Stimulated activated CD4-positive, alpha-beta T cell treated with anti-CD3 and anti-CD28 coated beads, Interleukin-4, amount 100 ng/mL, for 4 hours (primary cell): Measurements from ENCODE around the gene DLEC1.
"Not testable (repeated sequence)": the region's sequence is repeated elsewhere in the genome, so short reads cannot be mapped to it uniquely, and the experiment has no call there.

Experiments used
- DNase-seq, 2 experiments: peaks; one replicate each; pipeline ENCODE4 v3.0.0-alpha.2; 2020

Gene DLEC1

DNA sequence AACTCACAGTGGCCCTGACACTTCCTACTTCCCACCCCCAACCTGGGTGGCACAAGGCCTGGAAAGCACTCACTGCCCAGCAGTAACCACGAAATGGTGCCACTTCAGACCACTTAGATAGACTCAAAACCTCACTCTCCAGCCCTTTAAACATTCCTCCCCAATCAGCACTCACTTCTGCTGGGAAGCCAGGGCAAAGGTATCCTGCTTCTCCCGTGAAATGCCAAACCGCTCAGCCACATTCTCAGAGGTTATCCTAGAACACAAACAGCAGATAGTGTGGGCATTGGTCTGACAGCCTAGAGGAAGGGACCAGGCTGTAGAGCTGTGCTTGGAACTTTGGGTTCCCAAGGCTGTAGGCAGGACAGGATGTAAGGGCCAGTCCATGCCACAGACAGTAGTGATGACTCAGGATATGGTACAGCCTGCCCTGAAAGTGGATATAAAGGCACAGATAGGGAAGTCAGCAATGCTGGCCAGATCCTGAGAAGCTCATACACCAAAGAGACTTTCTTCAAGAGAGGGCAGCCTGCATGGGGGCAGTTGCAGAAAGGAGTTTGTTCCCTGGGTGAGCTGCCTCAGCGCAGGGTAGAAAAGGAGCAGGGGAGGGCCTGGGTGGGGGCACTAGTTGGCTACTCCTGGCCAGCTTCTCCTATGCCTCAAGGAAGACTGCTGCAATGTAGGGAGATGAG is 88.7 kb downstream of the DLEC1 start:
- no peak for DNase-seq

DNA sequence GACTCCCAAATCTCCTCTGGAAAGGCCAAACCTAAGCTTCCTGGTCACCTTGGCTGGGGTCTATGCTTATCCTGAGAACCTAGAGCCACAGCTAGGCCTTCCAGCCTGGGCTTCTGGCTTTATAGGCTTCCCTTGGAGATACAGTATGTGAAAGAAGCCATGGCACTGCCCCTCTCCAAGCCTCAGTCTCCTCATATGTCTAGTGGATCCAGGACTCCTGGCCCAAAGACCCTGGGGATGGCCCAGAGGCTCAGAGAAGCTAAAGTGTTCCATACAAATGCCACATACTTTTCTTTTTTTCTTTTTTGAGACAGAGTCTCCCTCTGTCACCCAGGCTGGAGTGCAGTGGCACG is 89.3 kb downstream of the DLEC1 start:
- DNase-seq, result no peak

DNA sequence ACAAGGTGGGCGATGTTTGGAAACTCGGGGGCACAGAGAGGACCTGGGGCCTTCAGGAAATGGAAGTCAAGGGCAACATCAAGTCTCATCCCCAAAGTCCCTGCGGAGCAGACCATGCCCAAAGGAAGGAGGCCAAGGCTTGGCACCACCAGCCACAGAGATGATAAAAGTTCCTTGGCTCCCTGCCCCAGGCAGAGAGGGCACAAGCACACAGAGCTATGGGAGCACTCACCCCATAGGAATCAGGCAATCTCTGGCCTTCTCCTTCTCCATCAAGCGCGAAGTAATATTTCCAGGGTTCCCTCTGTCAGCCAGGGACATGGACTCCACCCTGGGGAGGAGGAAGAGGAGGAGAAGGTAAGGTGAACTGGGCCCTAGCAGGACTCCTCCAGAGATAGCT is 90.0 kb downstream of the DLEC1 start:
- DNase-seq, result no peak

DNA sequence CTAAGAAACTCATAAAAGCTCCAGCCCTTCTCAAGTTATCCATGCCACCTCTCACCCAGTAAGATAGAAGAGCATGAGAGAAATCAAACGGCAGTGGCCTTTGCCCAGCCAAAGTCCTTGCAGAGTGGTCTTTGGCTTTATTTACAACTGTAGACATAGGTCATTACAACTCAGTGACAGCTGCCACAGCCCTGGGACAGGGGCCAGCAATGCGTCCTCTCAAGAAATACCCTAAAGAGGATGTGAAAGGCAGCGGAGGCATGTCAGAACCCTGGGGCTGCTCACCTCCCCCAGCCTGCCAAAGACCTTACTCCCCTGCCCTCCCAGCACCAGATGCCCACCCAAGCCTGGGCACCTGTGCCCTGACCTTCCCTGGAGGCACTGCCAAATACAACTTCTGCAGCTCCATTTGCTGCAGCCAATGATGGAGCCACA is 91.6 kb downstream of the DLEC1 start:
- no peak for DNase-seq

DNA sequence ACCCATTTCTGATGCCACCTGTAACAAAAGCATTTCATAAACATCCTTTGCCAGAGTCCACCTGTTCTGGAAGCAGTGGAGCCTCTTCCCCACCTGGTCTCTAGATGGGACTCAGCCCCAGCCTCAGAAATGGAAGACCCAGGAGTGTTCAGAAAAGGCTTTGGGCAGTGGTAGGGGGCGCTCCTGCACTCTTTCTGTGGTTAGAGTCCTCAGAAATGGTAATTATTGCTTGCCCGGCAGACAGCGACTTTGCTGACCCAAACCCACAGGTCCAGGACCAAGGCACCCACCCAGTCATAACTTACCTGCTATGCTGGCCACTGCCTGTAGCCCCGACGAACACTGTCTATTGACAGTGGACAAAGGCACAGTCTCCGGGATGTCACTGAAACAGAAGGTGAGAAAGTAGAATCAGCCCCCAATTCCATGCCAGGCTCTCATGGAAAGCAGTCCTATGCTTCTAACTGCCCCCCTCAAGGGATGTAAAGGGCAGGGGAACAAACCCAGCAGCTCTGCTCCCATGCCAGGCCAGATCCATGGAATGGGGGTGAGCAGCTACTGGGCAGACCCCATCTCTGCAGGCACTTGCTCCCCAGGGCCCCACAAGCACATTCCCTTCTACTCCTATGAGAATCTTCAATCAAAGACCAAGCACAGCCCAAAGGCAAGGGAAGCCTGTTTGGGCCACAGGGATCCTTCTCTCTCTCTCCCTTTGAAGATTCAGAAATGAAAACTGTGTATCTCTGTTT is 92.8 kb downstream of the DLEC1 start:
- peak in 1 of 2 experiments; percentile 19 for DNase-seq

DNA sequence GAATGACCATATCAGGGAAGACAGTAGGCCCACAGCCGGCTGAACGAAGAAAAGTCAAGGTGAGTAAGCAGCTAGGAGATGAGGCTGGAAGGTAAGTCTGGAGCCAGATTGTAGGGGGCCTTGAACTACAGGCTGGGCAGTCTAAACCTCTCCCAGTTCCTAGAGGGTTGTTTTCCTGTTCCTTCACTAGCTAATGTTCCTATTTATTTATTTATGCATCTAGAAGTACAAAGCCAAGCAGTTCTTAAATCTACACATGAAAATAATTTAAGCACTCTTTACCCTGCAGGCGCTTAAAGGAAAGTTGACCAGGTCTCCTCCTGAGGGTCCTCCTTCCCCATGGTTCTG is 94.2 kb downstream of the DLEC1 start:
- no peak for DNase-seq

DNA sequence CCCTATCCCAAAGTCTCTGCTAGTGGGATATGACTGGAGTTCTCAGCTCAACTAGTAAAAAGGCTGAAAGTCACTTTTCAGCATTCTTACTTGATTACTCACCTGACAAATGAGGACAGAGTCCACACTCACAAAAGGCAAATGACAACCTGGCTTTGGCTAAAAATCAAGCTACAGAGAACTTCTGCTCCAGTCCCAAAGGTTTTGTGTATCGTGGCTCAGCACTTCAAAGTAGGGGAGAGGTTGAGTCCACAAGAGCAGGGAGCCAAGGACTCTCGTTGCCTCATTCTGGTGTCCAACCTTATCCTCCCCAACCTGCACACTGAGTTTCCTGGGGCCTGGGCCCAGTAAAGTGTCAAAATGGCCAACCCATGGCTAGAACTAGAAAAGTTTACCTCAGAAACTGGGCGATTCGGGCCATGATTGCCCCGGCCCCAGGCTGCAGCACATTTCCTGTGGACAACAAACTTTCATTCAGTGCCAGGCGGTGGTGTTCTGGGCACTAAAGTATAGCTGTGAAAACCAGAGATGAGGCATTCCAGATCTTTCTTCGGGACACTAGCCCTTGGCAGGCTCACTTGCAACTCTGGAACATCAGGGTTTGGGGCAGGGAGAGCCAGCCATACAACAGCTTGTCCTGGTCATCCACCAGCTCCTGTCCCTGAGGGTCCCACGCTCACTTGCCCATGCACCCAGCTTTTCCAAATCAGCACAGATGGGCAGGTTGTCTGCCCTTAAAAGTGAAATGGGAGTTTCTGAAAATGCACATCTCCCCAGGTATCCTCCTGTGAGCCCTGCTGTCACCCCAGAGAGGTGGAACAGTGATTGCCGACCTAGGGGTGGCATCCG is 94.8 kb downstream of the DLEC1 start:
- no peak for DNase-seq

DNA sequence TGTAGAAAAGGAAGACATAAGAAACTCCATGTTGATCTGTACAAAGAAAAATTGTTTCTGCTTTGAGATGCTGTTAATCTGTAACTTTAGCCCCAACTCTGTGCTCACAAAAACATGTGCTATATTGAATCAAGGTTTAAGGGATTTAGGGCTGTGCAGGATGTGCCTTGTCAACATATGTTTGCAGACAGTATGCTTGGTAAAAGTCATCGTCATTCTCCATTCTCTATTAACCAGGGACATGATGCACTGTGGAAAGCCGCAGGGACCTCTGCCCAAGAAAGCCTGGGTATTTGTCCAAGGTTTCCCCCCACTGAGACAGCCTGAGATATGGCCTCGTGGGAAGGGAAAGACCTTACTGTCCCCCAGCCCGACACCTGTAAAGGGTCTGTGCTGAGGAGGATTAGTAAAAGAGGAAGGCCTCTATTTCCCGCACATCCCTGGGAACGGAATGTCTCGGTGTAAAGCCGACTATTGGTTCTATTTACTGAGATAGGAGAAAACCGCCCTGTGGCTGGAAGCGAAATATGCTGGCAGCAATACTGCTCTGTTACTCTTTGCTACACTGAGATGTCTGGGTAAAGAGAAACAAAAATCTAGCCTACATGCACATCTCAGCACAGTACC is 95.6 kb downstream of the DLEC1 start:
- not testable (repeated sequence) for DNase-seq

DNA sequence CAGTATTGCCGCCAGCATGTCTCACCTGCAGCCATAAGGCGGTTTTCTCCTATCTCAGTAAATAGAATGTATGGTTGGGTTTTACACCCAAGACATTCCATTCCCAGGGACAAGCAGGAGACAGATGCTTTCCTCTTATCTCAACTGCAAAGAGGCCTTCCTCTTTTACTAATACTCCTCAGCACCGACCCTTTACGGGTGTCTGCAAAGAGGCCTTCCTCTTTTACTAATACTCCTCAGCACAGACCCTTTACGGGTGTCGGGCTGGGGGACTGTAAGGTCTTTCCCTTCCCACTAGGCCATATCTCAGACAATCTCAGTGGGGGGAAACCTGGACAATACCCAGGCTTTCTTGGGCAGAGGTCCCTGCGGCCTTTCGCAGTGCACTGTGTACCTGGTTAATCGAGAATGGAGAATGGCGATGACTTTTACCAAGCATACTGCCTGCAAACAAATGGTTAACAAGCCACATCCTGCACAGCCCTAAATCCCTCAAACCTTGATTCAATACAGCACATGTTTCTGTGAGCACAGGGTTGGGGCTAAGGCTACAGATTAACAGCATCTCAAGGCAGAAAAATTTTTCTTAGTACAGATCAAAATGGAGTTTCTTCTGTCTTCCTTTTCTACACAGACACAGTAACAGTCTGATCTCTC is 96.7 kb downstream of the DLEC1 start:
- not testable (repeated sequence) for DNase-seq

DNA sequence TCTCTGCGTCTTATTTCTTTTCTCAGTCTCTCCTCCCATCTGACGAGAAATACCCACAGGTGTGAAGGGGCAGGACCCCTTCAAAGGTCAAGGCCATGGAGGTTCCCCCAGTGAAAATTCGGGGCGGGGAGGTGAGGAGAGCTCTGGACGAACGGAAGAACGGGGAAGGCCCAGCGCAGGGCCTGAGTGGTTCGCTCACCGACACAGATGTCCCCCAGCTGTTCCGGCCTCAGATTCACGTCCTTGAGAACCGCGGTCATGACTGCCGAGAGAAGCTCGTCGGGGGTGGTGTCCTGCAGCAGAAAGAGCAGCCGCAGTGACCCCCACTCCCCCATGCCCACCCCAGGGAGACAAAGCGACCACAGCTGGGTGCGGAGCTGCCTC is 97.4 kb downstream of the DLEC1 start:
- DNase-seq, result no peak

DNA sequence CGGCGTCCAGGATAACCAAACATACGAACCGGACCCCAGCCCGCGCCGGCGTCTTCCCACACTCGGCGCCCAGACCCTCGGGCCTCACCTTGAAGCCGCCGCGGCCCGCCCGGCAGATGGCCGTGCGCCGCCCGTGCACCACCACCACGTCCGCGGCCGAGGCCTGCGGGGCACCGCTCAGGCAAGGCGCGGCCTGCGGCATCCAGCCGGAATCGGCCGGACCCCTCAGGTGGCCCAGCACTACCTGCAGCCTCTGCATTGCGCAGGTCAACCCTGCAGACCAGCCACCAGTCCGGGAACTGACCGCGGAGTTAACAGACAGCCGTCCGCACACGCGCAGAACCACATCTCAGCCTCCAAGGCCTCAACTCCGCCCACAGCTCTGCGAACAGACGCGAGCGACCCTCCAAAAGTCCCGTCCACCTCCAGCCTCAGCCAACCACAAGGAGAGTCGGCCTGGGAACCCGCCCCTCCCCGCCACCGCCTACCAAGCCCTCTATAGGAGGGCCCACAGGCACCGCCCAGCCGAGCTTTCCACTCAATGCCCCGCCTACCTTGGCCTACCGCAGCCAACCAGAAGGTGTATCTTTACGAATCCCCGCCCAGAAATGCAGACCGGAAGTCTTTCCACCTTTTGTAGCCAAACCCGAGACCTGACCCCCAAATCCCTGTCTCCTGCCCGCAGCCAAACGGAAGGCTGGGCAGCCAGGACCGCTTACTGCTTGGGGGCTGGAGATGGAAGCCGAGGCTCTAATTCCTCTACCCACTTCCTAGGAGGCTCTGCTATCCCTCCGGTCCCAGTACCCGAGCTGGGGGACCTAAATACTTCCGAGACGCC is 98.0 kb downstream of the DLEC1 start, which contains the start of gene ACAA1:
ACAA1 (minus strand) TSS at position 351 of the 838 bp plus-strand sequence; CDS start at position 259, 92 bp downstream.
- DNase-seq, result peak; percentile 94 to 97

DNA sequence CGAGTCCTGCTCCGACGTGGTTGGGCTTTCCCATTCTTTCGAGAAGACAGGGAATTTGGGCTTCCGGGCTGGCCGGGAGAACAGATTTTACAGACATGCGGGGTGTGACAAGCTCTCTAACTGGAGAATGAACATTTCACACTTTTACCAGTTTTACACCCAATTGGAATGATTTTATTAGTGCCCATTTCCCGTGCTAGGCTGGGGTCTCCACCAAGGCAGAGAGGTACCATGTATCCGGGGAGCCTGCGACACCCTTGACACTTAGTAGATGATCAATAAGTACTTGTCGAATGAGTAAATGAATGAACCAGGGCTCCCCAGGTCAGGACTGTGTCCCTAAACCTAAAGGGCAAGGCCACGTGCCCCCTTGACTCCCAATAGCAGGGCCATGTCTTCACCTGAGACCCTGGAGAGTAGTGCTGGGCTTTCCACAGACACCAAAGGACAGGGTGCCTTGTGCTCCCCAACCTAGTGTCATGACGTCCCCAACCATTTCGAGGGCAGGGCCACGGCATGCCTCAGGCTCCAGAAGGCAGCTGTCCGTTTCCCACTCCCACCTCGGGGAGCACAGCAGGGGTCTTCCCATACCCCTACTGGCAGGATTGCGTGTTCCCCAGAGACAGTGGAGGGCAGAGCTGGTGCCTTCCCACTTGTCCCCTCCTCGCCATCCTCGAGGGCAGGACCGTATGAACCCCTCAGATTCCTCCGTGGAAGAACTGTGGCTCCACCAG is 98.8 kb downstream of the DLEC1 start:
- peak in 1 of 2 experiments; percentile 10 for DNase-seq

DNA sequence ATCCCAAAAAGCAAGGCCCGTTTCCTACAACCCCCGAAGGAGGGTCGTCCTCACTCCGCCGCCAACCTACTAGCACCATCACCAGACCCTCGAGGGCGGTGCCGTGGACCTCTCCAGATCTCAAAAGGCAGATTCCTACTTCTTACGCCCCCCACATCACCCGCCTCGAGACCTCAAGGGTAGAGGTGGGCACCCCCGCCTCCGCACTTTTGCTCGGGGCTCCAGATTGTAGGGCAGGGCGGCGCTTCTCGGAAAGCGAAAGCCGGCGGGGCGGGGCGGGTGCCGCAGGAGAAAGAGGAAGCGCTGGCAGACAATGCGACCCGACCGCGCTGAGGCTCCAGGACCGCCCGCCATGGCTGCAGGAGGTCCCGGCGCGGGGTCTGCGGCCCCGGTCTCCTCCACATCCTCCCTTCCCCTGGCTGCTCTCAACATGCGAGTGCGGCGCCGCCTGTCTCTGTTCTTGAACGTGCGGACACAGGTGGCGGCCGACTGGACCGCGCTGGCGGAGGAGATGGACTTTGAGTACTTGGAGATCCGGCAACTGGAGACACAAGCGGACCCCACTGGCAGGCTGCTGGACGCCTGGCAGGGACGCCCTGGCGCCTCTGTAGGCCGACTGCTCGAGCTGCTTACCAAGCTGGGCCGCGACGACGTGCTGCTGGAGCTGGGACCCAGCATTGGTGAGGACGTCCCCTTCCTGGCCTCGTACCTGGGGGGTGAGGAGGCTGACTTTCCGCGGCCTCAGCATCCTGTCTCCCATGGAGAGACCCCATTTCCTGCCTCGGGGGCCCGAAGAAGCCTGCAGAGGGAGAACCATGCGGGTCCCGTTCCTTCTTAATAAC is 99.6 kb downstream of the DLEC1 start, which contains the start of gene MYD88:
MYD88 (plus strand) TSS at position 313 of the 842 bp plus-strand sequence; CDS start at position 353, 40 bp downstream.
- DNase-seq, result peak; percentile 80 to 84

DNA sequence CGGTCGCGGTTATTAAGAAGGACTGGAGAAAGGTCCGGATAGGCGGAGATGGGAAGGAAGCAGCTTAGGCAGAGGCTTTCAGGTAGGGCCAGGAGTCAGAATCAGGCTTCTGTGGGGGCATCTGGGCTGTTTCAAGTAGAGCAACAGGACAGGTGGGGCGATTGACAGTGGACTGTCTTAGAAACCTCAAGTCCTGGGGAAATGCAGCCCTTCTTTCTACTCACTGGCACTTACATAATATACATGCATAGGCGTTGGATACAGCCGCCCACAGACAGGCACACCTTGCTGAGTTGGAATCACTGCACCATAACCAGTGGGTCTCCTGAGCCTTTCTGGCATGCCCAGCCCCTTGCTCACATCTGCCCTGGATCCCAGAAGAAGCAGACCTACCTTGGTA is 100.2 kb downstream of the DLEC1 start:
- no peak for DNase-seq

DNA sequence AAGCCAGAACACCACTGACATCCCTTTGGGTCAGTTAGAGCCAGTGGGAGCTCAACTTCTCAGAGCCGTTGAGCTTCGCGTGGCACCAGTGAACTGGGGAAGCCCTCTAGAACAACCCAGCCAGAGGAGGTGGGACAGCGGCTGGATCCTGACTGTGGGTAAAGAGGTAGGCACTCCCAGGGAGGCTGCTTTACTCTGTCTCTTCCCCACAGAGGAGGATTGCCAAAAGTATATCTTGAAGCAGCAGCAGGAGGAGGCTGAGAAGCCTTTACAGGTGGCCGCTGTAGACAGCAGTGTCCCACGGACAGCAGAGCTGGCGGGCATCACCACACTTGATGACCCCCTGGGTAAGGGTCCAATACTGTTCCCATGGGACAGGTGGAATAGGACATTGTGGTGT is 100.6 kb downstream of the DLEC1 start:
- no peak for DNase-seq

DNA sequence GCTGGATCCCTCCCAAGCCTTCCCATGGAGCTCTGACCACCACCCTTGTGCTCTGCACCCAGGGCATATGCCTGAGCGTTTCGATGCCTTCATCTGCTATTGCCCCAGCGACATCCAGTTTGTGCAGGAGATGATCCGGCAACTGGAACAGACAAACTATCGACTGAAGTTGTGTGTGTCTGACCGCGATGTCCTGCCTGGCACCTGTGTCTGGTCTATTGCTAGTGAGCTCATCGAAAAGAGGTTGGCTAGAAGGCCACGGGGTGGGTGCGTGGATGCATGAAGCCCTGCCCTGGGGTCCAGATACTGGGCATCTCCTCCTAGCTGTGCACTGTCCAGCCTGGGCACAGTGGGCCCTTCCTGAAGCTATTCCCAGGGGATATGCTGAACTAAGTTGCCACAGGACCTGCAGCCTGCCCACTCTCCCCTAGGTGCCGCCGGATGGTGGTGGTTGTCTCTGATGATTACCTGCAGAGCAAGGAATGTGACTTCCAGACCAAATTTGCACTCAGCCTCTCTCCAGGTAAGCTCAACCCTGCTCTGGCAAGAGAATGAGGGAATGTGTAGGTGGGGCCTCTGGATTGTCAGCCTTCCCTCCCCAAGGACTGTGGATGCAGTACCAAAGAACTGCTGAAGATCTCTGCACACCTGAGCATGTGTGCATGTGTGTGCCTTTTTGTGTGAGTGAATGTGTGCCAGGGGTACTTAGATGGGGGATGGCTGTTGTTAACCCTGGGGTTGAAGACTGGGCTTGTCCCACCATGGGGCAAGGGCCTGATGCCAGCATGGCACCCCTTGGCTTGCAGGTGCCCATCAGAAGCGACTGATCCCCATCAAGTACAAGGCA is 101.5 kb downstream of the DLEC1 start:
- DNase-seq, result no peak

DNA sequence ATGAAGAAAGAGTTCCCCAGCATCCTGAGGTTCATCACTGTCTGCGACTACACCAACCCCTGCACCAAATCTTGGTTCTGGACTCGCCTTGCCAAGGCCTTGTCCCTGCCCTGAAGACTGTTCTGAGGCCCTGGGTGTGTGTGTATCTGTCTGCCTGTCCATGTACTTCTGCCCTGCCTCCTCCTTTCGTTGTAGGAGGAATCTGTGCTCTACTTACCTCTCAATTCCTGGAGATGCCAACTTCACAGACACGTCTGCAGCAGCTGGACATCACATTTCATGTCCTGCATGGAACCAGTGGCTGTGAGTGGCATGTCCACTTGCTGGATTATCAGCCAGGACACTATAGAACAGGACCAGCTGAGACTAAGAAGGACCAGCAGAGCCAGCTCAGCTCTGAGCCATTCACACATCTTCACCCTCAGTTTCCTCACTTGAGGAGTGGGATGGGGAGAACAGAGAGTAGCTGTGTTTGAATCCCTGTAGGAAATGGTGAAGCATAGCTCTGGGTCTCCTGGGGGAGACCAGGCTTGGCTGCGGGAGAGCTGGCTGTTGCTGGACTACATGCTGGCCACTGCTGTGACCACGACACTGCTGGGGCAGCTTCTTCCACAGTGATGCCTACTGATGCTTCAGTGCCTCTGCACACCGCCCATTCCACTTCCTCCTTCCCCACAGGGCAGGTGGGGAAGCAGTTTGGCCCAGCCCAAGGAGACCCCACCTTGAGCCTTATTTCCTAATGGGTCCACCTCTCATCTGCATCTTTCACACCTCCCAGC is 102.4 kb downstream of the DLEC1 start:
- no peak for DNase-seq

DNA sequence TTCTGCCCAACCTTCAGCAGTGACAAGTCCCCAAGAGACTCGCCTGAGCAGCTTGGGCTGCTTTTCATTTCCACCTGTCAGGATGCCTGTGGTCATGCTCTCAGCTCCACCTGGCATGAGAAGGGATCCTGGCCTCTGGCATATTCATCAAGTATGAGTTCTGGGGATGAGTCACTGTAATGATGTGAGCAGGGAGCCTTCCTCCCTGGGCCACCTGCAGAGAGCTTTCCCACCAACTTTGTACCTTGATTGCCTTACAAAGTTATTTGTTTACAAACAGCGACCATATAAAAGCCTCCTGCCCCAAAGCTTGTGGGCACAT is 102.9 kb downstream of the DLEC1 start:
- no peak for DNase-seq
